NCI-H1092 (cell line): ENCODE results near the gene PIK3CD.

Experiments used
- DNase-seq: peaks from one replicate; lab custom pipeline; 2025; lab: John Stamatoyannopoulos, UW

Gene PIK3CD

GRCh38 chr1:9651565-9652378, at the start of gene PIK3CD:
PIK3CD (plus strand) TSS chr1:9651731; CDS start chr1:9710456, 58,725 bp downstream.
- DNase-seq: no peak

GRCh38 chr1:9601942-9602793, 49.4 kb upstream of the PIK3CD start:
- DNase-seq: no peak

DNA sequence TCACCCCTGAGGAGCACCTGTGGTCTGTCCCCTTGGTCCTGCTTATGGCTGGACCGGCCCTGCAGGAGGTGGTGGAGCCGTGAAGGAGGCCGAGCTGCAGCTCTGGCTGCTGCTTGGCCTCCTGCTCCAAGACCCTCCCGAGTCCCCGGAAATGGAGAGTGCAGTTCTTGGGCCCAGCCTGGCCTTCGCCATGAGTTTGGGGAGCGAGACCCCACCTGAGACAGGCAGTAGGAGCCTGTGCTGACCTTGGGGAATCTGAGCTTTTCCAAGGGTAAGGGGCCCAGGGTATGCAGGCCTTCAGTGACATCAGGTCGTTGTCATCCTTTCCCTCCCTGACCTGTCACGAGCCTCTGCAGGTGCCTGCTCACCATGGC, 48.8 kb upstream of the PIK3CD start:
- DNase-seq: no peak

DNA sequence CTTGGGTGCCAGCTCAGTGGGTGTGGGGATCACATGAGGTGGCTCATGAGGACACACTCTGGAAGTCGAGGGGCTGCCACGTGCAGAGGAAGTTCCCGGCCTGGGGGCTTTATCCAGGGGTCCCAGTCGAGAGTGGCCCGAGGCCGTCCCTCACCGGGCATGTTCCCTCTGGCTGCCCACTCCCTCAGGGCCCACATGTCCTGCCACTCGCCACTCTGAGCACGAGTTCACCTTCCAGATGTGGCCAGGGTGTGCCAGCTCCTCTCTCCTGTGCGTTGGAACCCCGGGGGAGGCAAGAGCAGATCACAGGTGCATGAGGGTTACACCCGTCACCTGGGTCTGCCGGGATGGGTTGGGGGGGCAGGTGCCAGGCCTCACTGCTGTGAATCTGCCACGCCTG, 48.2 kb upstream of the PIK3CD start:
- no peak for DNase-seq

GRCh38 chr1:9603766-9604753, 47.5 kb upstream of the PIK3CD start:
- DNase-seq: no peak

- no peak for DNase-seq
Observed at GRCh38 chr1:9604836-9605235, 46.7 kb upstream of the PIK3CD start.

GRCh38 chr1:9605946-9606455, 45.5 kb upstream of the PIK3CD start:
- no peak for DNase-seq

DNA sequence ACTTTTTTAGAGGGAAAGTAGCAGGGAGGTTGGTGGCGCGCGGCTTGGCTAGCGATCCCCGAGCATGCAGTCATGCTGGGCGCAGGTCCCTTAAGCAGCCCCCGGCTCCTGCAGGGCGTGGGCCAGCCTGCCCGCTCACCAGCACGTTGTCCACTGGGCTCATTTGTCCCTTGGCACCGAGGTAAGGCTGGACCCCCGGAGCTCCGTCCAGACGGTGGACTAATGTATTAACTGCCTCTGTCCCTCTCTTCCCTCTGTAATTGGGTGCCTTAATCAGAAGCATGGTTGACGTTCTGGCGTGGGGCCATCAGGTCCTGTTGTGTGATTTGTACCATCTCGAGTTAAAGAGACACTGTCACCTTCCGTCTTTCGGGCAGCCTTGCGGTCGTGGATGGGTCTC, 45.1 kb upstream of the PIK3CD start:
- DNase-seq: no peak

DNA sequence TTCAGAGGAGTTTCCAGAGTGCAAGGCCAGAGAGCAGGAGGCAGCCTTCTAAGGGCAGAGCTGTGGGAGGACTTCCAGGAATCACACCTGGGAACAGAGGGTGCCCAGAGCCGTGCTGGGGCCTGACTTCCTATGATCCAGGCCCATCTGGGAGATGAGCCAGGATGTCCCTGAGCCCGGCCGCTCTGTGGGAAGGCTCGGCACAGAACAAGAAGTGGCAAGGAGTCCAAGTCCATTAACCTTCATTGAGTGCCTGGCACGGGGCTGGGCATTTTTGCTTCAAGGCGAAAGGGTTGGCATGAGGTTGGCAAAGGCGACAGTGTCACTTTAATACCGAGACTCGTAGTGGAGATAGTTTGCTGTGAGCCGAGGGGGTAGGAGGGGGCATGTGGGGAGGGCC, 44.6 kb upstream of the PIK3CD start:
- DNase-seq: no peak

- DNase-seq: no peak
Observed at GRCh38 chr1:9607352-9607751, 44.2 kb upstream of the PIK3CD start.

DNA sequence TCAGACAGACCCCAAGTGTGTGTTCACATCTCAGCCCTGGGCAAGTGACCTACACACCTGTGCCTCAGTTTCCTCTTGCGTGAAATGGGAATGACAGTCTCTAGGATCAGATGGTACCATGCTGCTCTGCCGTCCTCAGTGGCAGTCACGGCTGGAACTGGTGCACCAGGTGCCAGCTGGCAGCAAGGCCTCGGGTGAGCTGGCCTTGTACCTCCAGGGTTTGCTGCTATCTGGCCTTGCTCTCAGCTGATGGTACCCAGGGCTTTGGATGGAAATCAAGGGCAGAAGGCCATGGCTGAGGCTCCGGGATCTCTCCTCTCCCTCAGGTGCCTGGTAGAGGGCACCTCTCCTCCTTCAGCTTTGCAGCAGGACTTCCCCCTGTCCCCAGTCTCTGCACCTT, 41.5 kb upstream of the PIK3CD start:
- DNase-seq: no peak

GRCh38 chr1:9610548-9610947, 41.0 kb upstream of the PIK3CD start:
- DNase-seq: no peak

DNA sequence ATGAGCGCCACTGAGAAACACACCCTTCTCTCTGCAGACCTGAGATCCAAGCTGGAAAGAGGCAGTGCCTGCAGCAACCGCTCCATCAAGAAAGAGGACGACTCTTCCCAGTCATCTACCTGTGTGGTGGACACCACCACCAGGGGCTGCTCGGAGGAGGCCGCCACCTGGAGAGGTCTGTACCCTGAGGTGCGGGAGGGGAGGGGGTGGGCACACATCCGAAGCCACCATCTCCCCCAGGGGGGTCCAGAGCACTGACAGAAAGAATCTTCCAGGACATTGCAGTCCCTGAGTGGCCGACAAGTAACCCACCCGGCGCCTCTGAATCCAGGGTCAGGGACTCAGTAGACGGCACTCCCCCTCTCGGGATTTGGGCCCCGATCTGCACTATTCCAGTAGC, 39.8 kb upstream of the PIK3CD start:
- DNase-seq: no peak

DNA sequence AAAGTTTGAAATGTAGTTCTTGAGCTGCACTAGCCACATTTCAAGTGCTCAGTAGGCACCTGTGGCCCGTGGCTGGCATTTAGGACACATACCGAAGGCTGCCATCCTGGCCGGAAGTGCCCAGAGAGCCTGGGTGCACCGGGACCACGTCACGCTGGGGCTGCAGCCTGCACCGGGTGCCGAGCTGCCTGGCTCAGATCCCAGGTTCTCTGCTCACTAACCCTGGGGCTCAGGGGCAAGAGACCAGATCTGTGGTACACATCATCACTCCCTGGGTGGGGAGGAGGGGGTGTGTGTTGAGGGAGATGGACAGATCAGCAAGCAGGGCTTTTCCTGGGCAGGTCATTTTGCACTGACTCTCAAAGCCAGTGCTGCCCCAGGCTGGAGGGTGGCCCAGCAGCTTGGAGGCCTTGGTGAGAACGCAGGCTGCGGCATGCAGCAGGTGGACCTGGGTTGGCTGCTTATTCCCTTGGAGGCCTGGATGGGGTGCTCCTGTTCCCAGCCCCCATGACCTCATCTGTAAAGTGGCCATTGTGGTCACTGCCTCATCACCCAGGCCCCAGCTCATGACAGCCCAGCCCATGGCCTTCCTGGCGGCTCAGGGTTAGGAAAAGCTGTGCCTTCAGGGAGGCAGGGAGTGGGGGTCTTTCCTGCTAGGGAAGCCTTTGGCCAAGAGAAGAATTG, 39.2 kb upstream of the PIK3CD start:
- no peak for DNase-seq

GRCh38 chr1:9612871-9613624, 38.5 kb upstream of the PIK3CD start:
- DNase-seq: no peak

GRCh38 chr1:9613625-9614299, 37.8 kb upstream of the PIK3CD start:
- no peak for DNase-seq

DNA sequence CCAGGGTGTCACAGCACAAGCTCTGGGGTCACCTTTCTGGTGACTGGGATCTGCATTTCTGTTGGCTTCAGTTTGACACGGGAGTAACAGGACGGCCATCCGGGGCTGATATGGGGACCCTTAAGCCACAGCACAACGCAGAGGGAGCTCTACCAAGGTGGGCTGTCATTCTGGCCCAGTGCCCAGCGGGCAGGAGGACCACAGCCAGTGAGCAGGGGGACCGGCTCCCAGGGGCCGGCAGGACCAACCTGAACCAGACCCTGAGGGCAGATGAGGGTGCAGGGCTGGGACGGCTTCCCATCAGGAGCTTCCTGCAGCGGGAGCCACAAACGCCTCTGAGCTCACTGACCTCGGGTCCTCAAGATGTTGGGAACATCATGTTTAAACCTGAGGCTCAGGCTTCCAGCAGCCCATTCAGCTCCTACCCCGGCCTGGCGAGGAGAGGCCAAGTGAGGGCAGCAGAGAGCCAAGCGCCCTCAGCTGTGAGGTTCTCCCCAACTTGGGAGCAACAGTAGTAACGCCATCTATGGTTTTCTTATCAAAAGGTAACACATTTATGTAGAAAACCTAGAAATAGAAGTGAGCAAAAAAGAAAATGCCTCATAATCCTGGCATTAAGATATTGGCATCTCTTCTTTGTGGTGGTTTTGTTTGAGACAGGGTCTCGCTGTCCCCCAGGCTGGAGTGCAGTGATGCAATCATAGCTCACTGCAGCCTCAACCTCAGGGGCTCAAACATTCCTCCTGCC, 36.0 kb upstream of the PIK3CD start:
- no peak for DNase-seq

GRCh38 chr1:9618909-9619679, 32.4 kb upstream of the PIK3CD start:
- DNase-seq: no peak
